ENCODE results near the gene DTX3L.

GRCh38 chr3:122548619-122549018 is 15.5 kb upstream of the DTX3L start:
- TF ChIP-seq CTCF (IDR thresholded peaks at IDR 0.05) = no peak
- TF ChIP-seq ZFX (IDR thresholded peaks at IDR 0.05; ENCODE audit: borderline replicate concordance) = no peak
